CD14-positive monocyte (primary cell): ENCODE measurements around the gene RNU1-3. TPM values are rescaled to one million over a fixed set of nuclear protein-coding genes. Genes with fewer than 3 reads are reported as not detected.
A peak's percentile ranks its signal among the peaks of the same experiment; 100 is the strongest.
"Not testable (repeated sequence)": the region's sequence is repeated elsewhere in the genome, so short reads cannot be mapped to it uniquely, and the experiment has no call there.

Experiments
- DNase-seq, 3 donors: peaks; one replicate each; pipeline ENCODE4 v3.0.0-alpha.2; 2011 to 2022
- H2AFZ ChIP-seq: 2 replicates; pipeline ENCODE4 v1.6.0; 2012; ENCODE audit warnings: mild to moderate bottlenecking, low read depth, low read length, inconsistent platforms; ENCODE audit not compliant: insufficient read depth, poor library complexity, severe bottlenecking
- H3K27ac ChIP-seq, 2 donors: 1 replicate in 1 of 2; 2 replicates in 1 of 2; pipeline ENCODE4 v1.5.1; 2012 to 2013; ENCODE audit warnings: low read length in 2 of 2, control low read depth in 1 of 2, inconsistent platforms in 1 of 2, low read depth in 1 of 2, mild to moderate bottlenecking in 1 of 2
- H3K27me3 ChIP-seq, 2 donors: one replicate each; pipeline versions ENCODE4 v1.6.0 to v1.6.1; 2011 to 2013; ENCODE audit warnings: low read length in 2 of 2; ENCODE audit not compliant: control insufficient read depth in 2 of 2, insufficient read depth in 2 of 2
- H3K36me3 ChIP-seq, 2 donors: replicated peaks in 1 of 2; 1 replicate in 1 of 2; 2 replicates in 1 of 2; pipeline versions ENCODE4 v1.5.1 to v1.6.1; 2012 to 2013; ENCODE audit warnings: low read length in 2 of 2, control low read depth in 1 of 2, inconsistent platforms in 1 of 2, mild to moderate bottlenecking in 1 of 2; ENCODE audit not compliant: insufficient read depth in 2 of 2, control insufficient read depth in 1 of 2
- H3K4me1 ChIP-seq, 2 donors: 1 replicate in 1 of 2; 2 replicates in 1 of 2; pipeline versions ENCODE4 v1.5.1 to v1.6.1; 2012 to 2013; ENCODE audit warnings: low read length in 2 of 2, control low read depth in 1 of 2, inconsistent platforms in 1 of 2, mild to moderate bottlenecking in 1 of 2, moderate library complexity in 1 of 2; ENCODE audit not compliant: insufficient read depth in 2 of 2, control insufficient read depth in 1 of 2
- H3K4me2 ChIP-seq: replicated peaks from 2 replicates; pipeline ENCODE3; 2012; ENCODE audit warnings: low read length, moderate library complexity, mild to moderate bottlenecking; ENCODE audit not compliant: poor library complexity, severe bottlenecking; ENCODE audit errors: extremely low read depth
- H3K4me3 ChIP-seq, 3 experiments: fragments of 200-600 bp in 1 of 3; sonication (generic) in 1 of 3; replicated peaks in 1 of 3; 1 replicate in 2 of 3; 2 replicates in 1 of 3; pipeline ENCODE4 v1.5.1; 2011 to 2013; ENCODE audit warnings: low read length in 3 of 3, mild to moderate bottlenecking in 3 of 3, control low read depth in 2 of 3, low read depth in 2 of 3, inconsistent platforms in 1 of 3, moderate library complexity in 1 of 3
- H3K79me2 ChIP-seq: 2 replicates; pipeline ENCODE4 v1.6.0; 2012; ENCODE audit warnings: mild to moderate bottlenecking, control low read depth, inconsistent platforms, low read length, moderate library complexity; ENCODE audit not compliant: insufficient read depth
- H3K9ac ChIP-seq: 2 replicates; pipeline ENCODE4 v1.6.0; 2017; ENCODE audit warnings: low read length, mild to moderate bottlenecking; ENCODE audit not compliant: insufficient read depth, poor library complexity, severe bottlenecking
- H3K9me3 ChIP-seq, 2 donors: replicated peaks in 1 of 2; 1 replicate in 1 of 2; 2 replicates in 1 of 2; pipeline versions ENCODE4 v1.5.1 to v1.6.1; 2012 to 2013; ENCODE audit warnings: low read length in 2 of 2, control low read depth in 1 of 2; ENCODE audit not compliant: control insufficient read depth in 1 of 2, insufficient read depth in 1 of 2
- H4K20me1 ChIP-seq: 2 replicates; pipeline ENCODE4 v1.6.0; 2012; ENCODE audit warnings: mild to moderate bottlenecking, low read length, control low read depth, moderate library complexity; ENCODE audit not compliant: insufficient read depth
- H3K27ac Mint-ChIP-seq, 7 donors: one replicate each; pipeline ENCODE4 v1.8.0; 2020; ENCODE audit warnings: mild to moderate bottlenecking in 7 of 7, mixed read lengths in 7 of 7, moderate library complexity in 6 of 7, inconsistent platforms in 2 of 7
- H3K27me3 Mint-ChIP-seq, 3 donors: one replicate each; pipeline ENCODE4 v1.8.0; 2021 to 2022; ENCODE audit warnings: low read depth in 3 of 3, mild to moderate bottlenecking in 3 of 3, mixed read lengths in 3 of 3, moderate library complexity in 3 of 3, inconsistent platforms in 1 of 3
- H3K36me3 Mint-ChIP-seq, 2 donors: one replicate each; pipeline ENCODE4 v1.8.0; 2020; ENCODE audit warnings: mixed read lengths in 2 of 2, inconsistent platforms in 1 of 2, mild to moderate bottlenecking in 1 of 2
- H3K4me1 Mint-ChIP-seq: one replicate; pipeline ENCODE4 v1.8.0; 2020; ENCODE audit warnings: mild to moderate bottlenecking, mixed read lengths
- H3K4me3 Mint-ChIP-seq, 2 donors: one replicate each; pipeline ENCODE4 v1.8.0; 2020; ENCODE audit warnings: mild to moderate bottlenecking in 2 of 2, mixed read lengths in 2 of 2, moderate library complexity in 1 of 2
- H3K9me3 Mint-ChIP-seq, 7 donors: one replicate each; pipeline ENCODE4 v1.8.0; 2020 to 2022; ENCODE audit warnings: mixed read lengths in 7 of 7, mild to moderate bottlenecking in 6 of 7, moderate library complexity in 6 of 7, inconsistent platforms in 2 of 7
- WGBS: methylation state at CpG from one replicate; pipeline ENCODE4 v1.1.5; 2013; ENCODE audit warnings: missing lambda C conversion rate; ENCODE audit not compliant: insufficient coverage; 5-methylcytosine and 5-hydroxymethylcytosine counted together
- intact Hi-C, 2 donors: fragments of 100-400 bp; cut with micrococcal nuclease; formaldehyde crosslinking; loops; one replicate each; pipeline versions ENCODE4 v1.15.0 to v1.15.1; 2023
- polyA plus RNA-seq, 3 donors: library from polyadenylated mRNA; depleted of rRNA in 1 of 3; unstranded in 2 of 3; stranded (reverse) in 1 of 3; fragments of 300-500 nt in 2 of 3; fragments of >200 nt in 1 of 3; fragmentation: Illumina TruSeq in 2 of 3; gene quantifications; 1 replicate in 2 of 3; 2 replicates in 1 of 3; pipeline ENCODE4 v1.2.3, GENCODE V29; 2012 to 2021
- TF ChIP-seq, protein P1 (sequence below): fragments of 200-600 bp; IDR thresholded peaks from one replicate; pipeline ENCODE4 v1.8.0; 2022; ENCODE audit warnings: antibody characterized with exemption, mild to moderate bottlenecking

The RNU1-3 gene
- polyA plus RNA-seq, 3 donors, result not detected

- no peaks in the 10 kb centered on the region for H4K20me1 ChIP-seq
- H3K36me3 ChIP-seq, result peaks cover 87 to 94% of the 10 kb centered on the region in 2 donors
- Mint-ChIP-seq H3K27me3 (peaks cover 0 to 2% (median 0%) of the 10 kb centered on the region in 3 donors), H3K4me1 (no peaks in the 10 kb centered on the region), H3K9me3 (no peaks in the 10 kb centered on the region), H3K4me3 (no peak overlapping the region), H3K36me3 (peaks cover 36 to 56% of the 10 kb centered on the region in 2 donors), H3K27ac (peak overlapping the region in 1 of 7 donors; percentile 36)
- no peaks in the 10 kb centered on the region for H3K27me3 ChIP-seq
- 94% methylated on average over 22 of the region's 25 CpGs for WGBS
- no peak overlapping the region for H2AFZ ChIP-seq
- intact Hi-C loops, result no loop called here
- H3K9me3 ChIP-seq, result no peaks in the 10 kb centered on the region
- H3K9ac ChIP-seq, result no peak overlapping the region
- DNase-seq, result no peak
- TF ChIP-seq, protein P1, sequence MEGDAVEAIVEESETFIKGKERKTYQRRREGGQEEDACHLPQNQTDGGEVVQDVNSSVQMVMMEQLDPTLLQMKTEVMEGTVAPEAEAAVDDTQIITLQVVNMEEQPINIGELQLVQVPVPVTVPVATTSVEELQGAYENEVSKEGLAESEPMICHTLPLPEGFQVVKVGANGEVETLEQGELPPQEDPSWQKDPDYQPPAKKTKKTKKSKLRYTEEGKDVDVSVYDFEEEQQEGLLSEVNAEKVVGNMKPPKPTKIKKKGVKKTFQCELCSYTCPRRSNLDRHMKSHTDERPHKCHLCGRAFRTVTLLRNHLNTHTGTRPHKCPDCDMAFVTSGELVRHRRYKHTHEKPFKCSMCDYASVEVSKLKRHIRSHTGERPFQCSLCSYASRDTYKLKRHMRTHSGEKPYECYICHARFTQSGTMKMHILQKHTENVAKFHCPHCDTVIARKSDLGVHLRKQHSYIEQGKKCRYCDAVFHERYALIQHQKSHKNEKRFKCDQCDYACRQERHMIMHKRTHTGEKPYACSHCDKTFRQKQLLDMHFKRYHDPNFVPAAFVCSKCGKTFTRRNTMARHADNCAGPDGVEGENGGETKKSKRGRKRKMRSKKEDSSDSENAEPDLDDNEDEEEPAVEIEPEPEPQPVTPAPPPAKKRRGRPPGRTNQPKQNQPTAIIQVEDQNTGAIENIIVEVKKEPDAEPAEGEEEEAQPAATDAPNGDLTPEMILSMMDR, result peak; percentile 18
- H3K27ac ChIP-seq, result no peak overlapping the region
- no peak overlapping the region for H3K4me2 ChIP-seq
- H3K4me3 ChIP-seq, result no peak overlapping the region
- H3K79me2 ChIP-seq, result no peaks in the 10 kb centered on the region
- no peaks in the 10 kb centered on the region for H3K4me1 ChIP-seq
Measured at GRCh38 chr1:16625497-16626408, 41.0 kb downstream of the RNU1-3 start.

GRCh38 chr1:16623812-16624719, 42.7 kb downstream of the RNU1-3 start:
- not testable (repeated sequence) for H3K27me3 Mint-ChIP-seq, DNase-seq, H3K27ac ChIP-seq, H3K4me1 Mint-ChIP-seq, H3K4me1 ChIP-seq, H3K27ac Mint-ChIP-seq, H3K4me2 ChIP-seq, H3K27me3 ChIP-seq, H3K9me3 ChIP-seq, H2AFZ ChIP-seq, H4K20me1 ChIP-seq, H3K9me3 Mint-ChIP-seq, H3K79me2 ChIP-seq, H3K9ac ChIP-seq, H3K4me3 ChIP-seq, H3K4me3 Mint-ChIP-seq
- H3K36me3 Mint-ChIP-seq, result peaks cover 19 to 39% of the 10 kb centered on the region in 2 donors
- 95% methylated on average over 27 of the region's 27 CpGs for WGBS
- H3K36me3 ChIP-seq, result peaks cover 79 to 84% of the 10 kb centered on the region in 2 donors
- intact Hi-C loops, result loop anchor here in 1 of 2 donors (2.0 kb wide), 1 partner anchor 13 kb away; no protein-coding TSS in a partner anchor

DNA sequence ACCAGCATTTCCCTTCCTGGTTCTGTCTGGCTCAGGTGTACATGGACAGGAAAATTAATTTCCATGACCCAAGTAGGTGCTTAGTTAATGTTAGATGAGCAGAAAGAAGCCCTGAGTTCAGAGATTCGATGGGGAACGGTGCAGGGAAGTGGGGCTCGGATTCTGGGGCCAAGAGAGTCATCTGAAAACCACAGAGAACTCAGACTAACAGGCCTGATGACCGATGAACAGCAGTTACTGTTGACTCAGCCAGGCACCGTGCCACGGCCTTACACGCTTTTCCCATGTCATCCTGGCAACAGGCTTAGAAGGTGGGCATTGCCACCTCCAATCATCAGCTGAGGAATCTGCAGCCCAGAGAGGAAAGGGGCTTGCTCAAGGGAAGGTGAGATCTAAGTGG, 43.4 kb downstream of the RNU1-3 start:
- H4K20me1 ChIP-seq, H3K4me1 Mint-ChIP-seq, H3K27me3 ChIP-seq, H3K27me3 Mint-ChIP-seq, H3K79me2 ChIP-seq, H3K9ac ChIP-seq, H3K9me3 Mint-ChIP-seq, H3K27ac ChIP-seq, DNase-seq, H3K4me3 ChIP-seq, H3K27ac Mint-ChIP-seq, H3K9me3 ChIP-seq, H2AFZ ChIP-seq, H3K4me3 Mint-ChIP-seq, H3K4me2 ChIP-seq, H3K4me1 ChIP-seq: not testable (repeated sequence)
- peaks cover 77 to 84% of the 10 kb centered on the region in 2 donors for H3K36me3 ChIP-seq
- WGBS, result 87% methylated on average over 7 of the region's 7 CpGs
- intact Hi-C loops, result loop anchor here in 1 of 2 donors (2.0 kb wide), 1 partner anchor 13 kb away; no protein-coding TSS in a partner anchor
- peaks cover 12 to 32% of the 10 kb centered on the region in 2 donors for H3K36me3 Mint-ChIP-seq
